NOMO-1 treated with DMSO at 0.1 percent for 48 hours (cell line): ENCODE results near the gene KCNQ2.

ENCODE experiments used
- DNase-seq: peaks from one replicate; lab custom pipeline; 2025; ENCODE audit not compliant: unreplicated experiment; lab: John Stamatoyannopoulos, UW

Gene KCNQ2

GRCh38 chr20:63455568-63455859 is 16.9 kb downstream of the KCNQ2 start:
- DNase-seq, result no peak

GRCh38 chr20:63454731-63455567 is 17.5 kb downstream of the KCNQ2 start:
- no peak for DNase-seq

- DNase-seq, result no peak
Observed at GRCh38 chr20:63452821-63453523, 19.5 kb downstream of the KCNQ2 start.

GRCh38 chr20:63452341-63452740 is 20.1 kb downstream of the KCNQ2 start:
- no peak for DNase-seq

GRCh38 chr20:63451821-63452220 is 20.6 kb downstream of the KCNQ2 start:
- no peak for DNase-seq

- no peak for DNase-seq
Observed at GRCh38 chr20:63449796-63450730, 22.4 kb downstream of the KCNQ2 start.

- no peak for DNase-seq
Observed at GRCh38 chr20:63449025-63449424, 23.4 kb downstream of the KCNQ2 start.

GRCh38 chr20:63448031-63448430 is 24.4 kb downstream of the KCNQ2 start:
- no peak for DNase-seq

- DNase-seq, result no peak
Observed at GRCh38 chr20:63447320-63447719, 25.1 kb downstream of the KCNQ2 start.

- no peak for DNase-seq
Observed at GRCh38 chr20:63446216-63447024, 26.0 kb downstream of the KCNQ2 start.

GRCh38 chr20:63445075-63445734 is 27.2 kb downstream of the KCNQ2 start:
- DNase-seq, result no peak

- no peak for DNase-seq
Observed at GRCh38 chr20:63444548-63444947, 27.9 kb downstream of the KCNQ2 start.

GRCh38 chr20:63443606-63444395 is 28.7 kb downstream of the KCNQ2 start:
- no peak for DNase-seq

GRCh38 chr20:63442100-63442493 is 30.4 kb downstream of the KCNQ2 start:
- DNase-seq, result no peak

- no peak for DNase-seq
Observed at GRCh38 chr20:63441136-63442099, 31.0 kb downstream of the KCNQ2 start.

- no peak for DNase-seq
Observed at GRCh38 chr20:63440366-63440955, 32.0 kb downstream of the KCNQ2 start.

- DNase-seq, result no peak
Observed at GRCh38 chr20:63439866-63440265, 32.6 kb downstream of the KCNQ2 start.

GRCh38 chr20:63438121-63438520 is 34.3 kb downstream of the KCNQ2 start:
- no peak for DNase-seq
